ENCODE results near the gene SHROOM1.

DNA sequence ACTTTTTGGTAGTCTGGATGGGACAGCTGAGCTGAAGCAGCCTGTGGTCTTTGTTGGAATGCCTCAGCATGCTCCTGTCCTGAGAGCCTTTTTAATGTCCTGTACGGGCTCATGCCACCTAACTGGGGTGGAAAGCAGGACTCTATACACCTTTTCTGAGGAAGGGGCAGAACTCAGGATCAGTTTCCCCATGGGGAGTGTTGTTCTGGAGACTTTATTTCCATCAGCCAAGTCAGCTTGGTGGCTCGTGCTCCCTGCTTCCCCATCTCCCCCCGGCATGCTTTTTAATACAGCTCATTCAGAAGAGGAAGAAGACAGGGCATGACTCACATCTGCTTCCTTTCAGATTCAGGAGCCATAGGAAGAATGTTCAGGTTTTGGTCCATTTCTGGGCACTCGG is 48.3 kb downstream of the SHROOM1 start:
- no peak for TF ChIP-seq GATA2 (IDR thresholded peaks at IDR 0.05; ENCODE audit: low read depth, low read length)
- no peak for TF ChIP-seq GATA3 (IDR thresholded peaks at IDR 0.05; ENCODE audit: low read depth, low read length)
